ENCODE data around the gene OPHN1. TPM values are rescaled to one million over a fixed set of nuclear protein-coding genes. Genes with fewer than 3 reads are reported as not detected.

The OPHN1 gene
- total RNA-seq, 4 donors from 2014 or later: 2.3 to 10.8 (median 4.6) TPM

- ATAC-seq (no peak), DNase-seq (no peak)
- H3K4me1 ChIP-seq: no peaks in the 10 kb centered on the region
- no peaks in the 10 kb centered on the region for H3K27me3 ChIP-seq
- H3K27ac ChIP-seq: no peak overlapping the region
- no peaks in the 10 kb centered on the region for H3K36me3 ChIP-seq
- intact Hi-C loops (cut with DNase I; ENCODE audit: low total_unique reads) (no loop called here), in situ Hi-C loops (cut with MboI; ENCODE audit: low sequenced_read_pairs in 4 of 4) (no loop called here)
- H3K4me3 ChIP-seq: no peak overlapping the region
- no peaks in the 10 kb centered on the region for H3K9me3 ChIP-seq
- TF ChIP-seq, protein P1, sequence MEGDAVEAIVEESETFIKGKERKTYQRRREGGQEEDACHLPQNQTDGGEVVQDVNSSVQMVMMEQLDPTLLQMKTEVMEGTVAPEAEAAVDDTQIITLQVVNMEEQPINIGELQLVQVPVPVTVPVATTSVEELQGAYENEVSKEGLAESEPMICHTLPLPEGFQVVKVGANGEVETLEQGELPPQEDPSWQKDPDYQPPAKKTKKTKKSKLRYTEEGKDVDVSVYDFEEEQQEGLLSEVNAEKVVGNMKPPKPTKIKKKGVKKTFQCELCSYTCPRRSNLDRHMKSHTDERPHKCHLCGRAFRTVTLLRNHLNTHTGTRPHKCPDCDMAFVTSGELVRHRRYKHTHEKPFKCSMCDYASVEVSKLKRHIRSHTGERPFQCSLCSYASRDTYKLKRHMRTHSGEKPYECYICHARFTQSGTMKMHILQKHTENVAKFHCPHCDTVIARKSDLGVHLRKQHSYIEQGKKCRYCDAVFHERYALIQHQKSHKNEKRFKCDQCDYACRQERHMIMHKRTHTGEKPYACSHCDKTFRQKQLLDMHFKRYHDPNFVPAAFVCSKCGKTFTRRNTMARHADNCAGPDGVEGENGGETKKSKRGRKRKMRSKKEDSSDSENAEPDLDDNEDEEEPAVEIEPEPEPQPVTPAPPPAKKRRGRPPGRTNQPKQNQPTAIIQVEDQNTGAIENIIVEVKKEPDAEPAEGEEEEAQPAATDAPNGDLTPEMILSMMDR (IDR thresholded peaks at IDR 0.05 in 4 of 5, conservative IDR thresholded peaks at IDR 0.05 in 1 of 5): no peak
- TF ChIP-seq POLR2A (IDR thresholded peaks at IDR 0.05): no peak
Observed at GRCh38 chrX:68254738-68255645, 178.3 kb downstream of the OPHN1 start.

DNA sequence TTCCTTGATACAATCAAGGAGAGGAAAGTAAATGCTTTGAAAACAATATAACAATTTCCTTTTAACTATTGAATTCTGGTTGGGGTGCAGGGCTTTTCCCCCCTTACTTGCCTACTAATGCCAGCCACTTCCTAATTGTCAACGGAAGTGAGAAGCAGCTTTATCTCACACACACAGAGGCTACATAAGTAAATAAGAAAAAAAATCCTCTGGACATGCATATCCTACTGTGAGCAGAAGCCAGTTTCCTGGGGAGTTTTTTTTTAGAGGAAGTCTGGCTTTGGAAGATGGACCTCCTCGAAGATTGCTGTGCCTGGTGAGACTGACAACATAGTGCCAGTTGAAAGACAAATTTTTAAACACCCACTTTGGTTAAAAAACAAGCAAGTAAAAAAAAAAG, 180.6 kb downstream of the OPHN1 start:
- no peaks in the 10 kb centered on the region for H3K4me1 ChIP-seq
- no peaks in the 10 kb centered on the region for H3K36me3 ChIP-seq
- H3K27ac ChIP-seq: no peak overlapping the region
- intact Hi-C loops (cut with DNase I; ENCODE audit: low total_unique reads) (no loop called here), in situ Hi-C loops (cut with MboI; ENCODE audit: low sequenced_read_pairs in 4 of 4) (no loop called here)
- H3K27me3 ChIP-seq: no peaks in the 10 kb centered on the region
- ATAC-seq: no peak
- H3K9me3 ChIP-seq: no peaks in the 10 kb centered on the region
- TF ChIP-seq, protein P1 (IDR thresholded peaks at IDR 0.05 in 4 of 5, conservative IDR thresholded peaks at IDR 0.05 in 1 of 5): no peak
- TF ChIP-seq POLR2A (IDR thresholded peaks at IDR 0.05): no peak
- H3K4me3 ChIP-seq: no peak overlapping the region
- no peak for DNase-seq

DNA sequence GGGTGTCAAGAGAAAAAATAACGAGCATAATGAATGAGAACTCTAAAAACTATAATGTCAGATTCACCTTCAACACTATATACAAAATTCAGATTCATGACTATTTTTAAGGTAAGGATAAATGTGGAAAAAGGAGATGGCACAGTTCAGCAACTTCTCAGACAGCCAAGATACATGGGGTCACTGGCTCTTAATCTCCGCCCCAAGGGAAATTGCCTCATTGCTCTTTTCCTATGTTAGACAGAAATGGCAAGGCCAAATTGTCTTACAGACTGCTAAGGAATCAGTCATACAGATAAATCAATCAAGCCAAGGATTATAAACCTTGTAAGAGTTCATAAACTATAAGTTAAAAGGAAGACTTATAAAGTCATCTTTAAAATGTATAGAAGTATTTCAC, 183.4 kb downstream of the OPHN1 start:
- intact Hi-C loops (cut with DNase I; ENCODE audit: low total_unique reads): no loop called here

DNA sequence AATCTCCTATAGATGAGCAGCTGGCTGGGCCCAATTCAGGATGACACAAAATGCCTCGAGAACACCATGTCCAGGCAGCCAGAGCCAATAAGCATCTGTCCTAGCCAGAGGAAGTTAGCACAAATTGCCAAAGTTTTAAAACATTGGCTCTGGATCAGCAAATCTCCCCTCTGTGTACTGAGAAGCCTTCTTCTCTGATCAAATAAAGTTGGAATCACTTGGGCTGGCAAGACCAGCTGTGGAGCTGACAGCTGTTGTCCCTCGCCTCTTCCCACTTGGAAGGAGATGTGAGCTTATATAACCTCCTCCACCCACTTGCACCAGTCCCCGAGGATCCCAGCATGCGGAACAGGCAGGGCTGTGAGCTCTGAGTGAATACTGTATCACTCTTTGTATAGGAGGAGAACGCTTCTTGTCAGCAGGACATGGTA, 183.9 kb downstream of the OPHN1 start:
- peak; percentile 83 to 88 for ATAC-seq
- Histone ChIP-seq H3K27ac (peak overlapping the region in 2 of 4 donors; percentile 33 to 50), H3K36me3 (no peaks in the 10 kb centered on the region), H3K27me3 (no peaks in the 10 kb centered on the region), H3K9me3 (no peaks in the 10 kb centered on the region), H3K4me3 (no peak overlapping the region), H3K4me1 (no peaks in the 10 kb centered on the region)
- DNase-seq: peak; percentile 24 to 57
- TF ChIP-seq POLR2A (IDR thresholded peaks at IDR 0.05): no peak
- TF ChIP-seq, protein P1 (IDR thresholded peaks at IDR 0.05 in 4 of 5, conservative IDR thresholded peaks at IDR 0.05 in 1 of 5): no peak
- intact Hi-C loops (cut with DNase I; ENCODE audit: low total_unique reads) (no loop called here), in situ Hi-C loops (cut with MboI; ENCODE audit: low sequenced_read_pairs in 4 of 4) (no loop called here)

More for the DNA sequence above, 183.4 kb downstream of the OPHN1 start:
- TF ChIP-seq POLR2A (IDR thresholded peaks at IDR 0.05): no peak
- TF ChIP-seq, protein P1 (IDR thresholded peaks at IDR 0.05 in 4 of 5, conservative IDR thresholded peaks at IDR 0.05 in 1 of 5): no peak
- no peak overlapping the region for H3K4me3 ChIP-seq
- no peak for DNase-seq
- in situ Hi-C loops (cut with MboI; ENCODE audit: low sequenced_read_pairs in 4 of 4): no loop called here
- no peaks in the 10 kb centered on the region for H3K36me3 ChIP-seq
- H3K27me3 ChIP-seq: no peaks in the 10 kb centered on the region
- H3K4me1 ChIP-seq: no peaks in the 10 kb centered on the region
- peak overlapping the region in 2 of 4 donors; percentile 33 to 50 for H3K27ac ChIP-seq
- no peaks in the 10 kb centered on the region for H3K9me3 ChIP-seq
- no peak for ATAC-seq
